GM23338 (cell line): ENCODE measurements around the gene COL25A1. TPM values are rescaled to one million over a fixed set of nuclear protein-coding genes. Genes with fewer than 3 reads are reported as not detected.
A peak's percentile ranks its signal among the peaks of the same experiment; 100 is the strongest.

Experiments
- ATAC-seq: fragments of 200-7000 bp; cut with Tn5 transposase; 3 replicates; pipeline ENCODE4 v1.9.1; 2020
- DNase-seq: peaks from one replicate; pipeline ENCODE4 v3.0.0-alpha.2; 2015; ENCODE audit warnings: low spot score
- H2AFZ ChIP-seq: fragments of 200-600 bp; sonication (generic); 2 replicates; pipeline ENCODE4 v1.8.0; 2016; ENCODE audit warnings: antibody characterized with exemption, mild to moderate bottlenecking, moderate library complexity
- H3F3A ChIP-seq: fragments of 200-600 bp; sonication (generic); replicated peaks from 2 replicates; pipeline ENCODE4 v1.8.0; 2017; ENCODE audit warnings: antibody characterized with exemption, mixed run types, low read depth
- H3K27ac ChIP-seq: fragments of 200-600 bp; sonication (generic); 2 replicates; pipeline ENCODE4 v1.6.1; 2016; ENCODE audit warnings: low read depth
- H3K27me3 ChIP-seq: fragments of 200-600 bp; sonication (generic); 2 replicates; pipeline ENCODE4 v1.8.0; 2016; ENCODE audit warnings: mild to moderate bottlenecking, mixed run types, moderate library complexity; ENCODE audit not compliant: insufficient read depth
- H3K36me3 ChIP-seq: fragments of 200-600 bp; sonication (generic); 2 replicates; pipeline ENCODE4 v1.8.0; 2016; ENCODE audit warnings: mild to moderate bottlenecking; ENCODE audit not compliant: insufficient read depth
- H3K4me1 ChIP-seq: fragments of 200-600 bp; sonication (generic); 2 replicates; pipeline ENCODE4 v1.8.0; 2016; ENCODE audit warnings: mild to moderate bottlenecking, moderate library complexity; ENCODE audit not compliant: insufficient read depth
- H3K4me2 ChIP-seq: fragments of 200-600 bp; sonication (generic); 2 replicates; pipeline ENCODE4 v1.7.1; 2017; ENCODE audit warnings: mixed run types
- H3K4me3 ChIP-seq: fragments of 200-600 bp; sonication (generic); 2 replicates; pipeline ENCODE4 v1.6.1; 2016; ENCODE audit warnings: mixed run types
- H3K79me2 ChIP-seq: fragments of 200-600 bp; sonication (generic); replicated peaks from 2 replicates; pipeline ENCODE4 v1.8.0; 2017; ENCODE audit warnings: mild to moderate bottlenecking; ENCODE audit not compliant: insufficient read depth
- H3K9me2 ChIP-seq: fragments of 200-600 bp; sonication (generic); 2 replicates; pipeline ENCODE4 v1.8.0; 2017; ENCODE audit not compliant: insufficient read depth
- H4K20me1 ChIP-seq: fragments of 200-600 bp; sonication (generic); replicated peaks from 2 replicates; pipeline ENCODE4 v1.8.0; 2017; ENCODE audit warnings: mild to moderate bottlenecking; ENCODE audit not compliant: insufficient read depth
- H3K27ac Mint-ChIP-seq: 2 replicates; pipeline ENCODE4 v1.8.0; 2020; ENCODE audit warnings: inconsistent platforms, mild to moderate bottlenecking, moderate library complexity, mixed read lengths
- H3K27me3 Mint-ChIP-seq: 3 replicates; pipeline ENCODE4 v1.8.0; 2022; ENCODE audit warnings: low read depth, mild to moderate bottlenecking, moderate library complexity, mixed read lengths, inconsistent platforms; ENCODE audit not compliant: insufficient read depth, poor library complexity
- H3K36me3 Mint-ChIP-seq: 3 replicates; pipeline ENCODE4 v1.8.0; 2021; ENCODE audit warnings: low read depth, mild to moderate bottlenecking, inconsistent platforms, moderate library complexity, mixed read lengths
- H3K4me1 Mint-ChIP-seq: 3 replicates; pipeline ENCODE4 v1.8.0; 2020; ENCODE audit warnings: mild to moderate bottlenecking, inconsistent platforms, mixed read lengths
- H3K4me3 Mint-ChIP-seq: 3 replicates; pipeline ENCODE4 v1.8.0; 2021; ENCODE audit warnings: moderate library complexity, mild to moderate bottlenecking, inconsistent platforms, mixed read lengths
- H3K9me3 Mint-ChIP-seq: 3 replicates; pipeline ENCODE4 v1.8.0; 2020; ENCODE audit warnings: moderate library complexity, mild to moderate bottlenecking, inconsistent platforms, mixed read lengths
- CREB1 ChIP-seq: fragments of 250-450 bp; sonication (Bioruptor Pico); IDR thresholded peaks from 2 replicates; pipeline ENCODE4 v1.5.0; 2020; ENCODE audit warnings: low read depth, mild to moderate bottlenecking, moderate library complexity
- CTCF ChIP-seq, 2 experiments: fragments of 200-600 bp in 1 of 2; sonication (generic) in 1 of 2; conservative IDR thresholded peaks; 2 replicates each; pipeline versions ENCODE4 v1.5.1 to v1.6.1; 2016 to 2017; ENCODE audit warnings: antibody characterized with exemption in 2 of 2, low read depth in 2 of 2, mild to moderate bottlenecking in 2 of 2, moderate library complexity in 1 of 2
- ETS1 ChIP-seq: IDR thresholded peaks from 2 replicates; pipeline ENCODE4 v1.6.1; 2016; ENCODE audit warnings: antibody characterized with exemption
- EZH2 ChIP-seq: fragments of 200-600 bp; sonication (generic); IDR thresholded peaks from one replicate; pipeline ENCODE4 v1.8.0; 2017; ENCODE audit warnings: antibody characterized with exemption, mild to moderate bottlenecking, low read depth; ENCODE audit not compliant: unreplicated experiment
- EZH2phosphoT487 ChIP-seq: fragments of 200-600 bp; sonication (generic); IDR thresholded peaks from one replicate; pipeline ENCODE4 v1.8.1; 2018; ENCODE audit warnings: antibody characterized with exemption; ENCODE audit not compliant: unreplicated experiment
- JUNB ChIP-seq: IDR thresholded peaks from one replicate; pipeline ENCODE4 v1.6.1; 2016; ENCODE audit warnings: antibody characterized with exemption; ENCODE audit not compliant: unreplicated experiment
- NANOG ChIP-seq: IDR thresholded peaks from 2 replicates; pipeline ENCODE4 v1.6.1; 2016; ENCODE audit warnings: antibody characterized with exemption, borderline replicate concordance
- POLR2AphosphoS5 ChIP-seq: IDR thresholded peaks from 2 replicates; pipeline ENCODE4 v1.6.1; 2016; ENCODE audit warnings: antibody characterized with exemption, low read depth
- STAT1 ChIP-seq: IDR thresholded peaks from one replicate; pipeline ENCODE4 v1.6.1; 2016; ENCODE audit warnings: antibody characterized with exemption; ENCODE audit not compliant: unreplicated experiment
- ZNF331 ChIP-seq: fragments of 250-450 bp; sonication (Bioruptor Pico); IDR thresholded peaks from 2 replicates; pipeline ENCODE4 v1.5.0; 2020; ENCODE audit warnings: low read depth, mild to moderate bottlenecking, moderate library complexity
- ZNF462 ChIP-seq: fragments of 250-450 bp; sonication (Bioruptor Pico); IDR thresholded peaks from 2 replicates; pipeline ENCODE4 v1.5.0; 2020; ENCODE audit warnings: mild to moderate bottlenecking, moderate library complexity
- polyA plus RNA-seq: library from polyadenylated mRNA; unstranded; fragments of >200 nt; fragmentation: Nextera tagmentation; extraction: Ambion mirVana; gene quantifications from 2 replicates; pipeline ENCODE4 v1.2.1, GENCODE V29; 2016
- total RNA-seq: library from RNA; depleted of rRNA; stranded (reverse); fragments of >200 nt; shearing (Covaris generic); gene quantifications from 2 replicates; pipeline ENCODE4 v1.2.3, GENCODE V29; 2014

The COL25A1 gene
- total and polyA plus RNA-seq, 2 experiments from 2014 or later, result 3.9 to 5.6 TPM

GRCh38 chr4:108930186-108930585 is 372.3 kb downstream of the COL25A1 start (continued):
- TF ChIP-seq ZNF462, result no peak
- no peak for TF ChIP-seq POLR2AphosphoS5

- no peak for DNase-seq
- Mint-ChIP-seq H3K27ac (peak overlapping the region; percentile 46), H3K9me3 (no peaks in the 10 kb centered on the region), H3K4me1 (peaks cover 21% of the 10 kb centered on the region), H3K36me3 (no peaks in the 10 kb centered on the region), H3K4me3 (no peak overlapping the region), H3K27me3 (no peaks in the 10 kb centered on the region)
- H3F3A ChIP-seq, result no peaks in the 10 kb centered on the region
- H3K4me3 ChIP-seq, result no peak overlapping the region
- H3K27ac ChIP-seq, result no peak overlapping the region
- no peak for ATAC-seq
- H3K36me3 ChIP-seq, result no peaks in the 10 kb centered on the region
- H4K20me1 ChIP-seq, result no peaks in the 10 kb centered on the region
- H3K9me2 ChIP-seq, result no peaks in the 10 kb centered on the region
- H3K79me2 ChIP-seq, result no peaks in the 10 kb centered on the region
- H3K4me2 ChIP-seq, result no peak overlapping the region
- no peak overlapping the region for H2AFZ ChIP-seq
- H3K27me3 ChIP-seq, result no peaks in the 10 kb centered on the region
- peaks cover 20% of the 10 kb centered on the region for H3K4me1 ChIP-seq
- TF ChIP-seq ETS1, result no peak
- no peak for TF ChIP-seq EZH2phosphoT487
- no peak for TF ChIP-seq NANOG
- TF ChIP-seq STAT1, result no peak
- TF ChIP-seq CTCF (conservative IDR thresholded peaks at IDR 0.05; ENCODE audit: low read depth in 2 of 2), result no peak
- no peak for TF ChIP-seq CREB1 (CRISPR knock-in tag)
- no peak for TF ChIP-seq ZNF331
- TF ChIP-seq EZH2, result no peak
- TF ChIP-seq JUNB, result no peak
These were observed 375.7 kb downstream of the COL25A1 start for GRCh38 chr4:108926781-108927180.
